Hepatocyte (in vitro differentiated cells): ENCODE results near the gene RLN3. TPM values are rescaled to one million over a fixed set of nuclear protein-coding genes. Genes with fewer than 3 reads are reported as not detected.

Experiments
- DNase-seq: peaks from one replicate; pipeline ENCODE4 v3.0.0-alpha.2; 2016; ENCODE audit warnings: low spot score
- H2AFZ ChIP-seq: fragments of 200-600 bp; sonication (generic); 2 replicates; pipeline ENCODE4 v1.6.0; 2016; ENCODE audit warnings: antibody characterized with exemption, mild to moderate bottlenecking
- H3K27ac ChIP-seq: fragments of 200-600 bp; sonication (generic); 2 replicates; pipeline ENCODE4 v1.5.1; 2016; ENCODE audit warnings: mild to moderate bottlenecking
- H3K27me3 ChIP-seq: fragments of 200-600 bp; sonication (generic); 2 replicates; pipeline ENCODE4 v1.6.1; 2016
- H3K36me3 ChIP-seq: fragments of 200-600 bp; sonication (generic); replicated peaks from 2 replicates; pipeline ENCODE4 v1.5.1; 2016; ENCODE audit warnings: low read depth; ENCODE audit not compliant: insufficient read depth
- H3K4me1 ChIP-seq: fragments of 200-600 bp; sonication (generic); 2 replicates; pipeline ENCODE4 v1.5.1; 2016; ENCODE audit warnings: mild to moderate bottlenecking, moderate library complexity; ENCODE audit not compliant: insufficient read depth
- H3K4me2 ChIP-seq: fragments of 200-600 bp; sonication (generic); 2 replicates; pipeline ENCODE4 v1.6.0; 2016
- H3K4me3 ChIP-seq: fragments of 200-600 bp; sonication (generic); 2 replicates; pipeline ENCODE4 v1.5.1; 2016; ENCODE audit warnings: mild to moderate bottlenecking
- H3K79me2 ChIP-seq: fragments of 200-600 bp; sonication (generic); 2 replicates; pipeline ENCODE4 v1.6.0; 2017; ENCODE audit warnings: mild to moderate bottlenecking
- H3K9me2 ChIP-seq: fragments of 200-600 bp; sonication (generic); replicated peaks from 2 replicates; pipeline ENCODE4 v1.6.0; 2017; ENCODE audit warnings: mild to moderate bottlenecking; ENCODE audit not compliant: insufficient read depth
- H3K9me3 ChIP-seq: fragments of 200-600 bp; sonication (generic); 2 replicates; pipeline ENCODE4 v1.5.1; 2016; ENCODE audit warnings: low read depth, mild to moderate bottlenecking
- H4K20me1 ChIP-seq: fragments of 200-600 bp; sonication (generic); 2 replicates; pipeline ENCODE4 v1.6.0; 2016; ENCODE audit warnings: mild to moderate bottlenecking; ENCODE audit not compliant: insufficient read depth, poor library complexity, severe bottlenecking
- EZH2 ChIP-seq: fragments of 200-600 bp; sonication (generic); IDR thresholded peaks from 2 replicates; pipeline ENCODE4 v1.6.1; 2016; ENCODE audit warnings: antibody characterized with exemption, mild to moderate bottlenecking, borderline replicate concordance
- EZH2phosphoT487 ChIP-seq: fragments of 200-600 bp; sonication (generic); IDR thresholded peaks from one replicate; pipeline ENCODE4 v1.6.1; 2018; ENCODE audit warnings: antibody characterized with exemption, mild to moderate bottlenecking, low read depth, moderate library complexity; ENCODE audit not compliant: unreplicated experiment, severe bottlenecking
- WGBS: methylation state at CpG from one replicate; pipeline ENCODE4 v1.1.6; 2016; ENCODE audit warnings: low lambda C conversion rate; ENCODE audit errors: missing lambda C conversion rate; 5-methylcytosine and 5-hydroxymethylcytosine counted together
- polyA plus RNA-seq: library from polyadenylated mRNA; unstranded; fragments of >200 nt; fragmentation: Nextera tagmentation; extraction: Ambion mirVana; gene quantifications from 2 replicates; pipeline ENCODE4 v1.2.1, GENCODE V29; 2016
- total RNA-seq: library from RNA; depleted of rRNA; stranded (reverse); fragments of >200 nt; gene quantifications from 2 replicates; pipeline ENCODE4 v1.2.3, GENCODE V29; 2014
- TF ChIP-seq, protein P1 (sequence below): fragments of 200-600 bp; sonication (generic); IDR thresholded peaks from 2 replicates; pipeline ENCODE4 v1.5.1; 2016; ENCODE audit warnings: antibody characterized with exemption, mild to moderate bottlenecking; ENCODE audit not compliant: poor library complexity

RLN3 gene
- total and polyA plus RNA-seq, 2 experiments from 2014 or later: not detected

DNA sequence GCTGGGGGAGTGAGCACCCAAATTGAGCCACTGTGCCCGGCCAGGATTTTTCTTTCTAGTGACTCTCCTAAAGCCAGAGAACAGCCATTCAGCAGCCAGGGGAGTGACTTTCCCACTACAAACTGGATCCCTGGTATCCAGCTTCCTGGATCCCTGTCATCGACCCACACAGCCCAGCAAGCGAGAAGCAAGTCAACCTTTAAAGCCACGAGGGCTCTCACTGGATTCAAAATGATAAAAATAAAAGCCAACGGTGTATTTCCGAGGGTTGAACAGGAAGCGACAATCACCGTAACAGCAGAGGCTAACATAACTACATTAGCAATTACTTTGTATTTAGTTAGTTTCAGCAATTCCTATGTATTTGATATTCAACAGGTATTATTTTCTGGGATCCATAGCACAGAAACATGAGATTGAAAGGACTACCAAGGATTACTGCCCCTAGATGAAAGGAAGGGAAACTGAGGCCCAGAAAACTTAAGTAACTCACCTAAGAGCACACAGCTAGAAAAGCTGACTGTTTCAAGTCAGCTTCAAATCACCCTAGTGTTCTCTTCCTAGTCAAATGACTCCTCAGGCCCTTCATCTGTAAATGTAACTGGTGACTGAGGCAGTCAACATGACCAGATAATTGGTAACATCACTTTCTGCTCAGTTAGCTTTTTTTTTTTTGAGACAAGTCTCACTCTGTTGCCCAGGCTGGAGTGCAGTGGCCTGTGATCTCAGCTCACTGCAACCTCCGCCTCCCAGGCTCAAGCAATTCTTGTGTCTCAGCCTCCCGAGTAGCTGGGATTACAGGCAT lies 24.5 kb upstream of the RLN3 start:
- H4K20me1 ChIP-seq: no peaks in the 10 kb centered on the region
- peaks cover 7% of the 10 kb centered on the region for H3K9me3 ChIP-seq
- peak overlapping the region; percentile 17 for H3K27ac ChIP-seq
- H3K4me2 ChIP-seq: no peak overlapping the region
- peaks cover 44% of the 10 kb centered on the region for H3K79me2 ChIP-seq
- H3K36me3 ChIP-seq: no peaks in the 10 kb centered on the region
- WGBS: 86% methylated on average over 10 of the region's 10 CpGs
- no peaks in the 10 kb centered on the region for H3K9me2 ChIP-seq
- no peak overlapping the region for H2AFZ ChIP-seq
- TF ChIP-seq EZH2phosphoT487: no peak
- no peak for TF ChIP-seq EZH2
- TF ChIP-seq, protein P1, sequence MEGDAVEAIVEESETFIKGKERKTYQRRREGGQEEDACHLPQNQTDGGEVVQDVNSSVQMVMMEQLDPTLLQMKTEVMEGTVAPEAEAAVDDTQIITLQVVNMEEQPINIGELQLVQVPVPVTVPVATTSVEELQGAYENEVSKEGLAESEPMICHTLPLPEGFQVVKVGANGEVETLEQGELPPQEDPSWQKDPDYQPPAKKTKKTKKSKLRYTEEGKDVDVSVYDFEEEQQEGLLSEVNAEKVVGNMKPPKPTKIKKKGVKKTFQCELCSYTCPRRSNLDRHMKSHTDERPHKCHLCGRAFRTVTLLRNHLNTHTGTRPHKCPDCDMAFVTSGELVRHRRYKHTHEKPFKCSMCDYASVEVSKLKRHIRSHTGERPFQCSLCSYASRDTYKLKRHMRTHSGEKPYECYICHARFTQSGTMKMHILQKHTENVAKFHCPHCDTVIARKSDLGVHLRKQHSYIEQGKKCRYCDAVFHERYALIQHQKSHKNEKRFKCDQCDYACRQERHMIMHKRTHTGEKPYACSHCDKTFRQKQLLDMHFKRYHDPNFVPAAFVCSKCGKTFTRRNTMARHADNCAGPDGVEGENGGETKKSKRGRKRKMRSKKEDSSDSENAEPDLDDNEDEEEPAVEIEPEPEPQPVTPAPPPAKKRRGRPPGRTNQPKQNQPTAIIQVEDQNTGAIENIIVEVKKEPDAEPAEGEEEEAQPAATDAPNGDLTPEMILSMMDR: no peak
- no peaks in the 10 kb centered on the region for H3K4me1 ChIP-seq
- no peak for DNase-seq
- H3K4me3 ChIP-seq: no peak overlapping the region
- no peaks in the 10 kb centered on the region for H3K27me3 ChIP-seq

DNA sequence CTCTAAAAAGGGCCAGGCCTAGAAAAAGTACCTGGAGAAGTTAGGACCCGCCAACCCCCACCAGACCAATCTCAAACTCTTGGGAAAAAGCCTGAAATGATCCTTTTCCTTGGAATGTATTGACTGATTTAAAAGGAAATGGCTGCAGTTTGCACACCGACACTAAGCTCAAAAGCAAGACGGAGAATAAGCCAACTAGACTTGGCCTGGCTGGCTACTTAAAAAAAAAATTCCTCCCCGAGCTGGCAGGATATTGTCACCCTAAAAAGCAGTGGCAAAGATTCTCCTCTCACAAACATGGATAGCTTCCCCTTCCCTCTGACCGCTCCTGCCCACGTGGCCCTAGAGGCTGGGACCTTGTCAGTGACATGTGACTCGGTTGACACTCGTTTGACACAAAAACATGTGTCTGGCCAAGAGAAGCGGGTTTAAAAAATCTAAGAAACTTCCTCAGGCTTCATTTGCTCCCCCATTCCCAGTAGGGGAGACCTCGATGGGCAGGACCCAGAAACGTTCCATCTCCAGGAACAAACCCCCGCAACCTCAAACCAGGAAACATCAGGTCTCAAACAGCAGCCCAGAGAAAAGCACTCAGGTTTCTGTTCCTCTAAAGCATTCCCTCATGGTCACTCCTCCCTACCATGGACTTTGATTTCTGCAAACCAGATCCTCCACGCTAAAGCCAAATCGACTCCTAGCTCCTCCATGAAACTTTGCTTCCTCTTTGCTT lies 23.2 kb upstream of the RLN3 start:
- Histone ChIP-seq H3K4me3 (no peak overlapping the region), H3K27ac (peak overlapping the region; percentile 97), H4K20me1 (no peaks in the 10 kb centered on the region), H3K36me3 (no peaks in the 10 kb centered on the region), H3K27me3 (no peaks in the 10 kb centered on the region), H3K9me2 (no peaks in the 10 kb centered on the region), H3K79me2 (peaks cover 30% of the 10 kb centered on the region), H3K4me1 (no peaks in the 10 kb centered on the region), H2AFZ (no peak overlapping the region), H3K4me2 (peak overlapping the region; percentile 70), H3K9me3 (no peaks in the 10 kb centered on the region)
- 70% methylated on average over 14 of the region's 14 CpGs for WGBS
- TF ChIP-seq, protein P1: no peak
- TF ChIP-seq EZH2: no peak
- TF ChIP-seq EZH2phosphoT487: no peak
- DNase-seq: peak; percentile 36

DNA sequence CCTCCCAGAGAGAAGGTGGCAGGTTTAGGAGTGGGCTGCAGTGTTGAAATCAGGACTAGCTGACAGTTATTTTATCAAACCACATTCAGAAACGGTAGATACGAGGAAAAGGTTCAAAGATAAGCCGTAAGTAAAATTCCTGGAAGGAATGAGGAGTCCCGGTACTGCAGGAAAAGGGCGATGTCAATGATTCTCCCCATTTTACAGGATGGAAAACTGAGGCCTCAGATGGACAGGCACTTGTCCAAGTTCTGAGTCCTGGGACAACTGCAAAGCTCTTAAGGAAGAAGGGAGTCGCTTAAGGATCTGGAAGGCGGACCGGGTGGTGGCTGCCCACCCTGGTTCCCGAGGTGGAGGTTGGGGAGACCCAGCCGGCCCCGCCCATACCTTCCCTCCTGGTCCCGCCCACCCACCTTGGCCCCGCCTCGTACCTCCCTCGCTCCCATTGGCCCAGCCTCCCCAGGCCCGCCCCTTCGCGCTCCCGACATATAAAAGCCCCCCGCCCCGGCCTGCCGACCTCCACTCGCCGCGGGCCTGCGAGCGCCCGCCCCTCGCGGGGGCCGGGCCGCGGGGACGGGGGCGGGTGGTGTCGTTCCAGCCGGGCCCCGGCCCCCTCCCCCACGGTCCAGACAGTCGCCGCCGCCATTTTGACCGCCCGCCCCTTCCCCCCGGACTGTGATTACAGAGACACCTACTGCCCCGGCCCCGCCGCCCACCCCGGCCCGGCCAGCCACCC lies 22.4 kb upstream of the RLN3 start:
- H4K20me1 ChIP-seq: no peaks in the 10 kb centered on the region
- no peaks in the 10 kb centered on the region for H3K9me2 ChIP-seq
- 45% methylated on average over 8 of the region's 50 CpGs for WGBS
- H3K4me3 ChIP-seq: peak overlapping the region; percentile 64
- no peaks in the 10 kb centered on the region for H3K9me3 ChIP-seq
- no peaks in the 10 kb centered on the region for H3K27me3 ChIP-seq
- H3K4me1 ChIP-seq: no peaks in the 10 kb centered on the region
- peaks cover 23% of the 10 kb centered on the region for H3K79me2 ChIP-seq
- H2AFZ ChIP-seq: peak overlapping the region; percentile 23
- H3K27ac ChIP-seq: peak overlapping the region; percentile 97
- peak overlapping the region; percentile 70 for H3K4me2 ChIP-seq
- TF ChIP-seq, protein P1: no peak
- TF ChIP-seq EZH2phosphoT487 (no peak), EZH2 (no peak)
- no peaks in the 10 kb centered on the region for H3K36me3 ChIP-seq
- peak; percentile 95 for DNase-seq
